Ecto neural progenitor cell (in vitro differentiated cells): ENCODE data around the gene ERGIC2.
"Not testable (repeated sequence)": the region's sequence is repeated elsewhere in the genome, so short reads cannot be mapped to it uniquely, and the experiment has no call there.

ENCODE experiments used
- DNase-seq: peaks from one replicate; pipeline ENCODE4 v3.0.0-alpha.2; 2018; ENCODE audit warnings: low spot score

Gene ERGIC2

GRCh38 chr12:29380536-29381523, at the start of gene ERGIC2:
TSS of gene ERGIC2 (minus strand) at chr12:29381172. CDS start at chr12:29371633, 9,539 bp downstream.
- peak; percentile 94 for DNase-seq

DNA sequence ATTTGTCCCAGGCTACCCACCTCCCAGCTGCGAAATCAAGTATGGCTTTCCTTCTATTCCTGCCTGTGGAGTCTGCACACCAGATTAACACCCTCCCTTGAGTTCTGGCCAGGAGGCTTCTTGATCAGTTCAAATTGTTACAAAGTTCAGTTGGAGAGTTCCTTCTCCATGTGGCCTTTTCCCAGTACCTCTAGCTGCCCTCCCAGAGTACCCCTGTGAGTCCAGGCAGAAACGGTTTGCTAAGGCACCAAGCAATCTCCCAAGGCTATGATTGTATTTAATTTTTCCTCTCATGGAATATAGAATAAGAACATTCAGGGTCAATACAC, 49.7 kb upstream of the ERGIC2 start:
- no peak for DNase-seq

DNA sequence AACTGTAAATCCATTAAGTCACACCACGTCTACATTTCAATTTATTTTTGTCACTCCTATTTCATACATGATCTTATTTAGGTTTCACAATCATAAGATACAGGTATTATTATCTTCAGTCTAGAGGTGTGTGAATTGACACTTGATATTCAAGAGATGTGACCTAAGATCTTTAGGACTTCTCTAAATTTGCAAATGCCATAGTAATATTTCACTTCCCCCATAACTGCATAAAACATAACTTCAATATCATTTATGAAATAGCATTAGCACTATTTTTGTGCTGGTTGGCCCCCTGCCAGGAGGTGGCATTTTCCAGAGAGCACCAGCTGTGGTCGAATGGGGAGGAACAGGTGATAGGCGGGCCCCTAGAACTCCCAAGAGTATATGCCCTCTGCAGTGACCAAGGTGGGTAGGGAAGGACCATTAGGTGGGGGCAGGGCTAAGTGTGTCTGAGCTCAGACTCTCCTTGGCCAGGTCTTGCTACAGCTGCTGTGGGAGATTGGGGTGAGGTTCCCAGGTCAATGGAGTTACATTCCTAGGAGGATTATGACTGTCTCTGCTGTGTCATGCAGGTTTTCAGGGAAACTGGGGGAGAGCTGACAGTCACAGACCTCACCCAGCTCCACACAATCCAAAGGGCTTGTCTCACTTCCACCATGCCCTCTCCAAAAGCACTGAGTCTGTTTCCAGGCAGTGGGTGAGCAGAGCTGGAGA, 49.2 kb upstream of the ERGIC2 start:
- DNase-seq = no peak

GRCh38 chr12:29428633-29429032, 47.7 kb upstream of the ERGIC2 start:
- DNase-seq = no peak

- DNase-seq = no peak
Observed at GRCh38 chr12:29427964-29428363, 47.0 kb upstream of the ERGIC2 start.

- DNase-seq = no peak
Observed at GRCh38 chr12:29426498-29426897, 45.5 kb upstream of the ERGIC2 start.

GRCh38 chr12:29425722-29426121, 44.8 kb upstream of the ERGIC2 start:
- no peak for DNase-seq

- DNase-seq = no peak
Observed at GRCh38 chr12:29416748-29417147, 35.8 kb upstream of the ERGIC2 start.

DNA sequence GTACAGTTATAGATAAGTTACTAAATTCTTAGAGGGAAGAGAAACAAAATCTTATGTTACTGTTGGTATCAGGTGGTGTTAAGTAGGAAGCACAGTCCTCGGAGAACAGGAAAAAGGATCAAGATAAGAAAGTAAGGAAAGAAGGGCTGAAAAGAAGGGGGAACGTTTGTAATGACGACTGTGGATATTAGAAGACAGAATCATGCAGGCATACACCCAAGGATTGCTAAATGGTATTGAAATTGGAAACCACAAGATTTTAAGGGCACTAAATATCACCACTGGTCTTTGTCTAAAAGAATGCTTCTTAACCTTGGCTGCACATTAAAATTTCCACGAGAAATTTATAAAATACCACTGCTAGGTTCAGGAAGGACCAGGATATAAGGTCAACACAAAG, 34.1 kb upstream of the ERGIC2 start:
- DNase-seq = no peak

DNA sequence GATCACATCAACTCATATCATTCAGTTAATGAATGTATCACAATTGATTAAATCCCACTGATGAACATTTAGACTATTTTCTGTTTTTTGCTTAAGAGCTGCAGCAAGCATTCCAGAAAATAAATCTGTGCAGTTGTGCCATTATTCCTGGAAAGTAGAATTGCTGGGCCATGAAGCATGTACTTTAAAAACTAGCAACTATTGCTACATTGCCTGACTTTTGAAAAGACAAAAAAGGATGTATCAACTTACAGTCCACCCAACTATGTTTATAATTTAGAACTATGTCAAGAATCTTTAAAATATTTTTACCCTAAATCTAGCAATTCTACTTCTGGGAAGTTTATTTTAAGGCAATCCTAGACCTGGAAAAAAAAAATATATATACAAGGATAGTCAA, 33.4 kb upstream of the ERGIC2 start:
- DNase-seq = no peak

GRCh38 chr12:29405561-29405960, 24.6 kb upstream of the ERGIC2 start:
- DNase-seq = no peak

GRCh38 chr12:29403991-29404390, 23.0 kb upstream of the ERGIC2 start:
- DNase-seq = no peak

- no peak for DNase-seq
Observed at GRCh38 chr12:29402437-29402836, 21.5 kb upstream of the ERGIC2 start.

GRCh38 chr12:29398495-29398894, 17.5 kb upstream of the ERGIC2 start:
- DNase-seq = no peak

DNA sequence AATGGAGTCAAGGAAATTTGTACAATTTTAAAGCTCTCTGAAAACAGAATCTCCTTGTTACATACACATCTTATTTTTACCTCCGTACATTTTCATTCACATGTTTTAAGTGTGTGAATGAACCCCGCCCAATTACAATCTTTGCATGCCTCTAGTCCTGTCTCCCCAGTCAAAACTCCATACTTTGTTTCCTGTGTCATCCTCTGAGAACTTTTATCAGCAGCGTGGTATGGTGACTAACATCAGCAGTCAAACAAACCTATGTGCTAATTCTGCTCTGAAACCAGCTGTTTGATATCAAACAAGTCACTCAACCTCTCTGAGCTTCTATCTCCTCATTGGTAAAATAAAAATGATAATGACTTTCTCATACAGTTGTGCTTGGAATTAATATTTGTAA, 15.8 kb upstream of the ERGIC2 start:
- no peak for DNase-seq

GRCh38 chr12:29395356-29395755, 14.4 kb upstream of the ERGIC2 start:
- DNase-seq = no peak

DNA sequence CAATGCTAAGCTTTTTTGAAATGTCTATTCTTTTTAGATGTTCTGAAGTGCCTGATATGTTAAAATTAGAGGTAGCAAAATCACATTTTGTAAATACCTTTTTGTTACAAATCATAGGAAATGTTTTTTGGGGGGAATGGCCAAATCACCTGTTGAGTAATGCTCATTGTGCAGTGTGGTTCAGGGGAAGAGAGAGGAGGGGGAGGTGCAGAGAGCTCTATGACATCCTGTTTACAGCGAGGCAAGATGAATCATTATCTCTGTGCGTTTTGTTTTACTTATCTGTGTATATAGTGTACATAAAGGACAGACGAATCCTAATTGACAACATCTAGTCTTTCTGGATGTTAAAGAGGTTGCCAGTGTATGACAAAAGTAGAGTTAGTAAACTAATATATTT, 9.4 kb upstream of the ERGIC2 start:
- not testable (repeated sequence) for DNase-seq

DNA sequence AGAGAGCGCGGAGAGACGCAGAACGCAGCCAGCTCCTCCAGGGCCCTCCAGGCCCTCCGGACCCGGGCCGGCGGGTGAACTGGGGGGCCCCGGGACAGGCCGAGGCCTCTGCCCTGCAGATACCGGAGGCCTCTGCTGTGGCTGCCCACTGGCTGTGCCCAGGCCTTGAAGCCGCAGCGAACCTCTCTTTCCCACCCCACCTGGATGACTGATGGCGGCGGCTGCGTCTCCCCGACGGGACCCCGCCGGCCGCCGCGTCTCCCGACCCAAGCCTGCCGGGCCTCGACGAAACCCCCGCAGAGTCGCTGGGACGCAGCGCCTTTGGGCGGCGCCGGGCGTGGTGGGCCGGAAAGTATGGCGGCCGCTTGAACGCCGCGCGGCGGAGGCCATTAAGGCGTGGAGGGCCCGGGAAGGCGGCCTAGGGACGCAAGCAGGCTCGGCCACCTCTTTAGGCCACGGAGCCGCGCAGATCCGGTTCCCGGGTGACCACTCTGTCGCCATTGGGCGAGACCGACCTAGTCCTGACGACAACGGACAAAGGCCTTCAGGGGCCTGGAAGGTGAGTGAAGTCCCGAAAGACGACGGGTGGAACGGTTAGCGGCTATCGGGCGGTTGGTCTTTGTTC, 8.4 kb upstream of the ERGIC2 start:
- DNase-seq = no peak

- DNase-seq = not testable (repeated sequence)
Observed at GRCh38 chr12:29386084-29386680, 5.2 kb upstream of the ERGIC2 start.

GRCh38 chr12:29385194-29385593, 4.2 kb upstream of the ERGIC2 start:
- DNase-seq = not testable (repeated sequence)

DNA sequence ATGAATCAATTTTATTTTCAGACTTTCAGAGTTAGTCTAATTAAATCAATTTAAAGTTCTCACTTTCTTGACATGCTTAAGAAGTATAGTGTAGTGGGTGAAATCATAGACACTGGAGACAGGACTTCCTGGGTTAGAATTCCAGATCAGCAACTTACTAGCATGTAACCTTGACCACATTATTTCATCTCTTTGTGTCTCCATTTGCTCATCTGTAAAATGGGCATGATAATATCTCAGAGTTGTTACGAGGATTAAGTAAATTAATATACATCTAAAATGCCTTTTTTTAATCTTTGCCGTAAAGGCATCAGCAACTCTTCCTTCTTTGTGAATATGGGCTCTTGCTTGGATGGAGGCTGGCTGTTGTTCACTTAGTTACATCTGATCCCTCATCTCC, 1.3 kb upstream of the ERGIC2 start:
- no peak for DNase-seq

DNA sequence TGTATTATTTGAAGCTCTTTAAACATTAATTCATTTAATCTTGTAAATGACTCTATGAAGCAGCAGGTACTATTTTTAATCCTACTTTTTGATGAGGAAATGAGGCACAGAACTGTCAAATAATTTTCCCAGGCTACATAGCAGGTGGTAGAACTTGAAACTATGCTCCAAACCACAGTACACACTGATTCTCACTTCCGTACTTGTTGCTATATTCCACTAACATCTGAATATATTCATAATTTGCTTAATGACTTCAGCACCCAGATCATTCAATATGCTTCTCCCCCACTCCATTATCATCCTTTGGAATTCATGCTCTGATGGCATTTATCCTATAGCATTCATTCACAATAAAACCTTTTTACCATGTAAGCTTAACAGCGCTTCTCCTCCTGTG, 4.9 kb downstream of the ERGIC2 start:
- no peak for DNase-seq
